Natural killer cell (primary cell): ENCODE measurements around the gene NPFFR2. TPM values are rescaled to one million over a fixed set of nuclear protein-coding genes. Genes with fewer than 3 reads are reported as not detected.

ENCODE experiments used
- ATAC-seq, 3 donors: fragments of 150-1000 bp in 2 of 3; fragments of 200-7000 bp in 1 of 3; cut with Tn5 transposase; 1 replicate in 1 of 3; 2 replicates in 2 of 3; pipeline ENCODE4 v1.10.0; 2021; ENCODE audit warnings: mild to moderate bottlenecking in 2 of 3, moderate library complexity in 2 of 3
- DNase-seq, 2 donors: peaks; one replicate each; pipeline versions ENCODE4 v3.0.0 to v3.0.0-alpha.2; 2013 to 2021; ENCODE audit warnings: mixed read lengths in 1 of 2
- H3K27ac ChIP-seq: one replicate; pipeline ENCODE4 v1.5.1; 2013; ENCODE audit warnings: mild to moderate bottlenecking, low read length
- H3K27me3 ChIP-seq: one replicate; pipeline ENCODE4 v1.6.1; 2013; ENCODE audit warnings: low read length; ENCODE audit not compliant: control insufficient read depth, insufficient read depth
- H3K36me3 ChIP-seq: one replicate; pipeline ENCODE4 v1.6.1; 2013; ENCODE audit warnings: low read length; ENCODE audit not compliant: control insufficient read depth, insufficient read depth
- H3K4me1 ChIP-seq: one replicate; pipeline ENCODE4 v1.6.1; 2013; ENCODE audit warnings: low read length; ENCODE audit not compliant: control insufficient read depth, insufficient read depth
- H3K4me3 ChIP-seq: one replicate; pipeline ENCODE4 v1.5.1; 2013; ENCODE audit warnings: low read length
- H3K9me3 ChIP-seq: one replicate; pipeline ENCODE4 v1.6.1; 2013; ENCODE audit warnings: low read length; ENCODE audit not compliant: control insufficient read depth, insufficient read depth
- H3K27ac Mint-ChIP-seq, 2 donors: one replicate each; pipeline ENCODE4 v1.8.0; 2022; ENCODE audit warnings: mild to moderate bottlenecking in 2 of 2, mixed read lengths in 2 of 2, moderate library complexity in 1 of 2
- H3K27me3 Mint-ChIP-seq, 2 donors: one replicate each; pipeline ENCODE4 v1.8.0; 2022; ENCODE audit warnings: low read depth in 2 of 2, mixed read lengths in 2 of 2
- H3K36me3 Mint-ChIP-seq: one replicate; pipeline ENCODE4 v1.8.0; 2022; ENCODE audit warnings: mixed read lengths
- H3K4me1 Mint-ChIP-seq, 2 donors: one replicate each; pipeline ENCODE4 v1.8.0; 2022; ENCODE audit warnings: mixed read lengths in 2 of 2
- H3K4me3 Mint-ChIP-seq: one replicate; pipeline ENCODE4 v1.8.0; 2022; ENCODE audit warnings: mild to moderate bottlenecking, moderate library complexity, mixed read lengths
- H3K9me3 Mint-ChIP-seq, 2 donors: one replicate each; pipeline ENCODE4 v1.8.0; 2022; ENCODE audit warnings: mixed read lengths in 2 of 2
- CTCF ChIP-seq: fragments of 200-600 bp; IDR thresholded peaks from one replicate; pipeline ENCODE4 v1.8.0; 2022; ENCODE audit warnings: antibody characterized with exemption
- WGBS: methylation state at CpG from one replicate; pipeline ENCODE4 v1.1.7; 2013; ENCODE audit warnings: missing lambda C conversion rate; ENCODE audit not compliant: insufficient coverage; 5-methylcytosine and 5-hydroxymethylcytosine counted together
- intact Hi-C: fragments of 100-400 bp; cut with micrococcal nuclease; formaldehyde crosslinking; loops from one replicate; pipeline ENCODE4 v1.14.2; 2022
- total RNA-seq, 4 donors: library from RNA; stranded (reverse); fragments of 120-200 nt in 1 of 4; gene quantifications; one replicate each; pipeline versions ENCODE4 v1.2.3 to v1.2.4, GENCODE V29; 2013 to 2022

NPFFR2 gene
- total RNA-seq, 3 donors from 2014 or later (not counting 1 experiment from before 2014, with no cell fraction given): not detected

- no peaks in the 10 kb centered on the region for H3K27me3 Mint-ChIP-seq
- peaks cover 4 to 9% of the 10 kb centered on the region in 2 donors for H3K9me3 Mint-ChIP-seq
- no peaks in the 10 kb centered on the region for H3K4me1 Mint-ChIP-seq
- WGBS: 73% methylated on average over 2 of the region's 3 CpGs
- Histone ChIP-seq H3K4me1 (peaks cover 3% of the 10 kb centered on the region), H3K4me3 (no peak overlapping the region), H3K9me3 (no peaks in the 10 kb centered on the region), H3K27me3 (no peaks in the 10 kb centered on the region), H3K36me3 (no peaks in the 10 kb centered on the region), H3K27ac (no peak overlapping the region)
- no peak overlapping the region for H3K27ac Mint-ChIP-seq
- H3K4me3 Mint-ChIP-seq: no peak overlapping the region
- TF ChIP-seq CTCF: no peak
- H3K36me3 Mint-ChIP-seq: no peaks in the 10 kb centered on the region
- intact Hi-C loops: no loop called here
- peak in 1 of 2 donors; percentile 2 for DNase-seq
- no peak for ATAC-seq
Measured at GRCh38 chr4:72112514-72113156, 80.8 kb downstream of the NPFFR2 start.

GRCh38 chr4:72118017-72118416 is 86.2 kb downstream of the NPFFR2 start:
- intact Hi-C loops: no loop called here
- Histone ChIP-seq H3K4me1 (peaks cover 3% of the 10 kb centered on the region), H3K4me3 (no peak overlapping the region), H3K27ac (no peak overlapping the region), H3K9me3 (peaks cover 2% of the 10 kb centered on the region), H3K27me3 (no peaks in the 10 kb centered on the region), H3K36me3 (no peaks in the 10 kb centered on the region)
- H3K4me1 Mint-ChIP-seq: no peaks in the 10 kb centered on the region
- peaks cover 6% of the 10 kb centered on the region in 2 donors for H3K9me3 Mint-ChIP-seq
- H3K27ac Mint-ChIP-seq: no peak overlapping the region
- H3K27me3 Mint-ChIP-seq: no peaks in the 10 kb centered on the region
- 100% methylated on average over 1 of the region's 3 CpGs for WGBS
- H3K4me3 Mint-ChIP-seq: no peak overlapping the region
- H3K36me3 Mint-ChIP-seq: no peaks in the 10 kb centered on the region
- ATAC-seq: no peak
- no peak for DNase-seq
- no peak for TF ChIP-seq CTCF

GRCh38 chr4:72119946-72120345 is 88.1 kb downstream of the NPFFR2 start:
- DNase-seq (no peak), ATAC-seq (no peak)
- Mint-ChIP-seq H3K4me1 (no peaks in the 10 kb centered on the region), H3K9me3 (peaks cover 6 to 9% of the 10 kb centered on the region in 2 donors), H3K36me3 (no peaks in the 10 kb centered on the region), H3K27ac (no peak overlapping the region), H3K27me3 (no peaks in the 10 kb centered on the region), H3K4me3 (no peak overlapping the region)
- no peak overlapping the region for H3K27ac ChIP-seq
- H3K4me1 ChIP-seq: peaks cover 3% of the 10 kb centered on the region
- no peaks in the 10 kb centered on the region for H3K27me3 ChIP-seq
- H3K9me3 ChIP-seq: peaks cover 2% of the 10 kb centered on the region
- TF ChIP-seq CTCF: no peak
- no peak overlapping the region for H3K4me3 ChIP-seq
- H3K36me3 ChIP-seq: no peaks in the 10 kb centered on the region
- intact Hi-C loops: no loop called here
- WGBS: 74% methylated on average over 3 of the region's 3 CpGs

- no peak overlapping the region for H3K4me3 Mint-ChIP-seq
- H3K36me3 Mint-ChIP-seq: no peaks in the 10 kb centered on the region
- H3K27me3 Mint-ChIP-seq: no peaks in the 10 kb centered on the region
- no peak overlapping the region for H3K27ac Mint-ChIP-seq
- Histone ChIP-seq H3K9me3 (no peaks in the 10 kb centered on the region), H3K27ac (no peak overlapping the region), H3K4me1 (no peaks in the 10 kb centered on the region), H3K36me3 (no peaks in the 10 kb centered on the region), H3K27me3 (no peaks in the 10 kb centered on the region), H3K4me3 (no peak overlapping the region)
- DNase-seq (no peak), ATAC-seq (no peak)
- intact Hi-C loops: no loop called here
- no peaks in the 10 kb centered on the region for H3K4me1 Mint-ChIP-seq
- peaks cover 0 to 8% of the 10 kb centered on the region in 2 donors for H3K9me3 Mint-ChIP-seq
- TF ChIP-seq CTCF: no peak
Measured at GRCh38 chr4:72128741-72129140, 96.9 kb downstream of the NPFFR2 start.
